HG03571 (cell line): ENCODE measurements around the gene CMTM5.

Experiments used
- ATAC-seq: cut with Tn5 transposase; IDR thresholded peaks from one replicate; pipeline ENCODE4 v1.9.1; 2021; ENCODE audit not compliant: unreplicated experiment

CMTM5 gene

DNA sequence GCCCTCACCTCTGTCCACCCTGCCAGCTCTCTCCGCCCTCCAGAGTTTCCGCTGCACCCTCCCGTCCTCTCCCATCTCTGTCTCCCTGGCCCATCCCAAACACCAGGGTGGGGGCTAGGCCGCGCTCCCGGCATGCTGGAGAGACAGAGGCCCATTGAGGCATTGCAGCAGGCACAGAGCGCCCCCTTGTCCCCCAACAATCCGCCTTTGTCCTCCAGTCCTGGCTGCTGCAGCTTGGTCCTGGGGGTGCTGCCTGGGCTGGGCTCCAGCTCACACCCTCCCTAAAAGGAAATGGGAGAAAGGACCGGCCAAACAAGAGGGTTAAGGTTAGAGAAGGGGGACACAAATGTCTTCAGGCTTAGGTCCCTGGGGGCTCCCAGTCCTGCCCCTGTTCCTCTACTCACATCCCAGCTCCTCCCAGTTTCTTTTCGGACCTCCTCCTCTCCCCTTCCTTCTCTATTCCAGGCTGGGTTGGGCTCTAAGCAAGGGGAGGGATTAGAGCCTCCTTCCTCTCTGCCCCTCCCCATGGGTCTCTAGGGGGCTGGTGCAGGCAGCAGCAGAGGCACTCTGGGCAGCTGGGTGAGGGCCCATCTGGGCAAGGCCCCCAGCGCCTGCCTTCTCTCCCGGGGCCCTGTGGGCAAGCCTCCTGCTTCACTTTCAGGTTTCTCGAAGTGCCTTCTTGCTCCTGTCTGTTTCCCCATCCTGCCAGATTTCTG, at the start of gene CMTM5:
CMTM5 (plus strand) TSS at position 565 of the 716 bp plus-strand sequence. CDS start 206 bp downstream, outside the sequence.
- no peak for ATAC-seq

GRCh38 chr14:23327947-23328744, 48.7 kb upstream of the CMTM5 start:
- ATAC-seq = no peak

DNA sequence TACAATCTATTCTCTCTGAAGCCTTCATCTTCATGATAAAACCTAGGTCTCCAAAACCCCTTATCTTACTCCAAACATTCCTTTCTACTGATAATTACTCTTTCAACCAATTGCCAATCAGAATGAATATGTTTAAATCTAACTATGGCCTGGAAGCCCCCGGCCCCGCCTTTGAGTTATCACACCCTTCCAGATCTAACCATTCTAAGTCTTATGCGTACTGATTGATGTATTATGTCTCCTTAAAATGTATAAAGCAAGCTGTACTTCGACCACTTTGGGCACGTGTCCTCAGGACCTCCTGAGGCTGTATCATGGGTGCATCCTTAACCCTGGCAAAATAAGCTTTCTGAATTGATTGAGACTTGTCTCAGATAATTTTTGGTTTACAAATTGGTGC, 41.2 kb upstream of the CMTM5 start:
- ATAC-seq = no peak

DNA sequence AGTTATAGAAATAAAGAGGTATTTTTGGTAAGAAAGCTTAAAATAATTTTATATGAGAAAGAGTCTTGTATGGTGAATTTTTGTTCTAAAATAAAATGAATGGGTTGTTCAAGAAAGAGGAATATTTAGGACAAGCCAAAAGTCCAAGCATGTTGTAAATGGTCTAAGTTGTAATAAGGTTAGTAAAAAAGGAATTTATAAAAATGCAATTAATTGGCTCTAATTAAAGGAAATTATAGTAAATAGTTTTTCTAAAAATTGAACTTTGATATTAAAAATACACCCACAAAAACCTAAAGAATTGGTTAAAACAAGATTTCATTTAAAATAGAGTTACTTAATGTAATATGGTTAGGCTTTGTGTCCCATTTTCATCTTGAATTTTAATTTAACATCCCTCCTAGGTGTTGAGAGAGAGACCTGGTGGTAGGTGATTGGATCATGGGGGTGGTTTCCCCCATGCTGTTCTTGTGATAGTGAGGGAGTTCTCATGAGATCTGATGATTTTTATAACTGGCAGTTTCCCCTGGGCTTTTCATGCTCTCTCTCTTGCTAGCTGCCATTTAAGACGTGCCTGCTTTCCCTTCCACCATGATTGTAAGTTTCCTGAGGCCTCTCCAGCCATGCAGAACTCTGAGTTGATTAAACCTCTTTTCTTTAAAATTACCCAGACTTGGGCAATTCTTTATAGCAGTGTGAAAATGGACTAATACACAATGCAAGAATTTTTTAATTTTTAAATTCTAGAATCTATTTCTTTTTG, 37.2 kb upstream of the CMTM5 start:
- no peak for ATAC-seq

DNA sequence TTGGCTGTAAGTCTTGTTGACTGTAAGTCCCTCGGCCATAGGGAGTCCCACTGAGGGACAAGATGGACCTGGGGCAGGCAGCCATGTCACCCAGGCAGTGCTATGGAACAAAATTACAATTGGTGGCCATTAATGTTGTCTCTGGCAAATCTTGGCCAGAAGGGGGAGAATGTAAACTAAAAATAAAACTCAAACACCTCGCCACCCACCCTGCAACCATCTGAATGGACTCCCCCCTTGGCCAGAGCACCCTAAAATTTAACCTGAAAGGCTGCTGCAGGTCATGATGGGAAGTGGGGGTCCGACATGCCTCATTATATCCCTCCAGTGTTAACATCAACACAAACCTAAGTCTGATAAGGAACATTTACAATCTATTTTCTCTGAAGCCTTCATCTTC, 32.4 kb upstream of the CMTM5 start:
- ATAC-seq = no peak

DNA sequence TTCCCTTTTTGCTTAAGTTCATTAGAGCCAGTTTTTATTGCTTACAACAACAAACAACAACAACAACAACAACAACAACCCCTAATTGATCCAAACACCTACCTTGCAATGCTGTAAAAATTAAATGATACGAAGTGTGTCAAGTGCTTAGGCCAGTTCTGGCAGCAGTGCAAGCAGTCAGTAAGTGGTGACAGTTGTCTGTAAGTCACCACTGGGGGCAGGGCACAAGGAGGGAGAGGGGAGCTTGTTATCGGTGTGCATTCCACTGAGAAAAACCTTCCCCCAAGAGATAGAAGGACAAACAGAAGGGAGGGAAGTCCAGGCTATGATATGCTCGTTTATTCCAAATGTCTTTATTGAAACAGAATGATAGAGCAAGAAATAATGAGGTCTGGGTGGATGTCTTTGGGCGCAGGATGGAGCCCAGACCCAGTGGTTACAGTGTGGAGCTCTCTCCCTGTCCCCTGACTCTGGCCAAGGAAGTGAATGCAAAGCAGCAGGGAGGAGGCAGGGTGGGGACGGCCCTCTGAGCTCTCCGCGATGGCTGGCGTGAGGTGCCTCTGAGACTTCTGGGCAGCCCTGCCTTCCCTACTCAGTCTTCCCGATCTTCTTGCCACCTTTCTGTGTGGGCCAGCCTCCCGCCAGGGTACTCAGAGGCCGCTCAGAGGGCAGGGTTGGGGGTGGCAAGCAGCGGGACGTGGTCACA, 30.7 kb upstream of the CMTM5 start:
- no peak for ATAC-seq

- ATAC-seq = no peak
These were observed 30.0 kb upstream of the CMTM5 start for GRCh38 chr14:23346693-23347405.

DNA sequence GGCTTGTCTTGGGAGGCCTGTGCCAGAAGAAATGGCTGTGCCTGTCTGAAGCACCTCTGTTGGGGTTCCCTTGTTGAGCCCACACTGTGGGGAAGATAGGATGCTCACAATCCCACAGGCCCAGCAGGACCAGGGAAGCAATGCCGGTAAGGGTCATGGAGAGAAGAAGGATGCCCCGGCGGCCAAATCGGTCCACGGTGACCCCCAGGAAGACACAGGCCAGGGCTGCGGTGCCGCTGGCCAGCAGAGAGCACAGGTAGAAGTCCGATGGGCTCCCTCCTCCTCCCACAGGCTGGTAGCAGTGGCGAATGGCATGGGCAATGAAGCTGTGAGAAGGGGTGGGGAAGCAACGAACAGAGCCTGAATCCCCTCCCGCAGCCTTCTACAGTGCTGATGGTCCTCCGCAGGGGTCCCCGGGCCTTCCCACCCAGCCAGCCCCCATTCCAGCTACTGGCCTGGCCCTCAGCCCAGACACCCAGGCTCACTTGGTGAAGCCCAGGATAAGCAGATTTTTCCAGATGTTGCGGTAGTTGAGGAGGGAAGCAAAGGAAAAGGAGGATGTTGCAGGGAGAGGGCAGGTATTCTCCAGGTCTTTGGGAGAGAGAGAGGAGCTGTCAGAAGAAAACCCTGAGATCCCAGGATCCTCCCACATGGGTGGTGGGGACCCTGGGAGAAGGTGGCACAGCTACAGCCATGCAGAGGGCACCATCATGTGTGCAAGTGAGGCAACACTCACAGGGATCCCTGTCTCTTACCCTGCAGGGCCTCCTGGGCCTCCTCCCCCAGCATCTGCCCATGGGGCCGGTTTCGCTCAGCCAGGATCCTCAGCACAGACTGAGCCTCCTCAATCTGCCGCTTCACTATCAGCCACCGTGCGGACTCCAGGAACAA, 29.2 kb upstream of the CMTM5 start:
- no peak for ATAC-seq

- ATAC-seq = no peak
These were observed 28.6 kb upstream of the CMTM5 start for GRCh38 chr14:23348297-23348655.

GRCh38 chr14:23349156-23349845, 27.5 kb upstream of the CMTM5 start:
- no peak for ATAC-seq

GRCh38 chr14:23351681-23352505, 25.0 kb upstream of the CMTM5 start:
- ATAC-seq = no peak

GRCh38 chr14:23352506-23353432, 24.1 kb upstream of the CMTM5 start, which contains the start of gene SLC22A17:
TSS of gene SLC22A17 (minus strand) at chr14:23352887.
- ATAC-seq = no peak

- ATAC-seq = no peak
These were observed 23.4 kb upstream of the CMTM5 start for GRCh38 chr14:23353433-23353780.

GRCh38 chr14:23354990-23355389, 21.9 kb upstream of the CMTM5 start:
- ATAC-seq = no peak

DNA sequence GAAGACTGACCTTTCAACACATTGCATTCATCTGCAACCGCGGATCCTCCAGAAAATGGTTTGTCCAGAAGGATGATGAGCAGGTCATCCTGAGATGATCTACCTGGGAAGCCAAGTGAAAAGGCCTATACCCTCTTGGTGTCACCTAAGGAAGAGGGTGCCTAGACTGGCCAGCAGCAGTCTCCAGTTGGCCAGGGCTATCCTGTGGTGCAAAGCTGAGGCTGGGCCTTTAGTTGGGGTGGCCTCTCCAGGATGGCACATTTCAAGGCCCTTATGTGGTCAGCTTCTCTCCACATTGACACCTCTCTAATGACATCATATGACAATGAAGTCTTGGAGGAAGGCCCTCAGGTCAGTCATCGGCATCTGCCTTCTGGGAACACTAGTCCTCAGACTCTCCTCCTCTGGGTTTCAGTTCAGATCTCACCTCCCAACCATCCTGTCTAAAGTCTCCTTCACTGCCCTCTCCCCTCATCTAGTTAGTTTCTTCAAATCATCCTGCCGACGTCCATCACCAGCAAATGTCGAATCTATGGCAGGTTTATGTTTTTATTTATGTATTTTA, 20.9 kb upstream of the CMTM5 start:
- ATAC-seq = no peak

DNA sequence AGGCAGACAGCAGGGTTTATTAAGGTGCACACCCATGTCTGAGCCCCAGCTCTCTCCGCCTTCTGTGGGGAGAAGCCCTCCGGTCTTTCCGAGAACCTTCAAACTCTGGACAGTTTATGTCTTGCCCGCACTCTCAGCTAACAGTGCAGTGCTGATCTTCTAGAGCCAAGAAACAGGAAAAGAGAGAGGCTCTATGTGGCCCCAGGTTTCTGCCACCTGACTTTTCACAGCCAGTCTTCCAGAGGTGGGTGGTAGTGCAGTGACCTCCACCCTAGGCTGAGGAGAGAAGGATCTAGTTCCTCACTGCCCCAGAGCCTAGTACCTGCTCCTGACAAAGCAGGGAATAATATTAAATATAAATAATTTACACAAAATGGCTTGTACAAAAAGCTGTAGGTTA, 20.2 kb upstream of the CMTM5 start:
- ATAC-seq = no peak

DNA sequence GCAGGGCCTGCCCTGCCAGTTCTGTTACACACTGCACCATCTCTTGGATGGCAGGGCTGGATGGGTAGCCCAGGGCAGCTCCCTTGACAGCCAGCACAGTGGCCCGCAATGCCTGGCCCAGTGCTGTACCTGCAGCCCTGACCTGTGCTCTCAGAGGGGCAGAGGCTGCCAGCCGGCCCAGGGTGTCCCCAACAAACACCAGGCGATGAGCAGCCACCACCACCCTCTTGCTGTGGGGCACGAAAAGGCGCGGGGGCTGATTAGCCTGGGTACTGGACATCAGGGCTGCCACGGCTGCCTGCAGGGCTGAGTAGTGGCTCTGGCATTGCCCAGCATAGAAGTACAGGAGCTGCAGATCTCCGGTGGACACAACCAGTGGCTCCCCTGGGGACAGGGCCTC, 19.6 kb upstream of the CMTM5 start:
- no peak for ATAC-seq
